ENCODE measurements around the gene EPHB3. TPM values are rescaled to one million over a fixed set of nuclear protein-coding genes. Genes with fewer than 3 reads are reported as not detected.

The EPHB3 gene
- polyA plus RNA-seq, 1 experiment = 1.9 TPM

DNA sequence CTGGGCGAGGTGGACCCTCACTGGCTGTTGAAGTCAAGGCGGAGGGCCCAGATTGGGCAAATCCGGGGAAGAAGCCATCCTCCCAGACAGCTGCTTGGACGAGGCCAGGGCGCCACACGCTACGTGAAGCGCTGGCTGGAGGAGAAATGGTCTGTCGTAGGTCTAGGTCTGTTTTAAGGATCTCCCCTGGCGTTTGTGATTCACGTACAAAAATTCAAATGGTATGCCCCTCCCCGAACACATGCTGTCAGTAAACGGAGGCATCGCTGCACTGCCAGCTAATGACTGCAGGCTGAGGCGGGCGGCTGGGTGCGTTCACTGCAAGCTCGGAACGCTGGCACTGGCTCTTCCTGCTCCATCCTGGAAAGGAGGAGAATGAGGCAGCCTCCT lies 69.9 kb downstream of the EPHB3 start:
- POLR2A ChIA-PET = no interaction called here
- no peak overlapping the region for H3K27ac ChIP-seq (ENCODE audit: low read depth, low read length)
- H3K27me3 ChIP-seq (ENCODE audit: control insufficient read depth, insufficient read depth, low read length) = peaks cover 8% of the 10 kb centered on the region
- TF ChIP-seq, protein P1, sequence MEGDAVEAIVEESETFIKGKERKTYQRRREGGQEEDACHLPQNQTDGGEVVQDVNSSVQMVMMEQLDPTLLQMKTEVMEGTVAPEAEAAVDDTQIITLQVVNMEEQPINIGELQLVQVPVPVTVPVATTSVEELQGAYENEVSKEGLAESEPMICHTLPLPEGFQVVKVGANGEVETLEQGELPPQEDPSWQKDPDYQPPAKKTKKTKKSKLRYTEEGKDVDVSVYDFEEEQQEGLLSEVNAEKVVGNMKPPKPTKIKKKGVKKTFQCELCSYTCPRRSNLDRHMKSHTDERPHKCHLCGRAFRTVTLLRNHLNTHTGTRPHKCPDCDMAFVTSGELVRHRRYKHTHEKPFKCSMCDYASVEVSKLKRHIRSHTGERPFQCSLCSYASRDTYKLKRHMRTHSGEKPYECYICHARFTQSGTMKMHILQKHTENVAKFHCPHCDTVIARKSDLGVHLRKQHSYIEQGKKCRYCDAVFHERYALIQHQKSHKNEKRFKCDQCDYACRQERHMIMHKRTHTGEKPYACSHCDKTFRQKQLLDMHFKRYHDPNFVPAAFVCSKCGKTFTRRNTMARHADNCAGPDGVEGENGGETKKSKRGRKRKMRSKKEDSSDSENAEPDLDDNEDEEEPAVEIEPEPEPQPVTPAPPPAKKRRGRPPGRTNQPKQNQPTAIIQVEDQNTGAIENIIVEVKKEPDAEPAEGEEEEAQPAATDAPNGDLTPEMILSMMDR (IDR thresholded peaks at IDR 0.05; ENCODE audit: low read depth, low read length) = no peak
- no peak for DNase-seq (ENCODE audit: low read depth, low spot score)
- CTCF ChIA-PET = interaction anchor here (0.8 kb wide), 1 partner anchor 71 kb away, joined by 4 read pairs; no protein-coding TSS in a partner anchor
- no peaks in the 10 kb centered on the region for H3K9me3 ChIP-seq (ENCODE audit: control insufficient read depth, insufficient read depth, low read length)
- no peak overlapping the region for H3K4me3 ChIP-seq (ENCODE audit: low read depth, low read length)

Other genes starting within 250 kb of the EPHB3 start
- 191 and 224 TPM in 2 replicates for gene EIF4G1, start 247.2 kb upstream of the EPHB3 start, polyA plus RNA-seq (2011; rRNA removed)
- gene FAM131A, start 224.2 kb upstream of the EPHB3 start, polyA plus RNA-seq (2011; rRNA removed) = 8.5 and 9.3 TPM in 2 replicates
- gene CLCN2, start 200.2 kb upstream of the EPHB3 start, polyA plus RNA-seq (2011; rRNA removed) = 1.7 and 2.1 TPM in 2 replicates
- 81.2 and 94.4 TPM in 2 replicates for gene POLR2H, start 200.1 kb upstream of the EPHB3 start, polyA plus RNA-seq (2011; rRNA removed)
- gene THPO, start 183.6 kb upstream of the EPHB3 start, polyA plus RNA-seq (2011; rRNA removed) = 0.06 TPM in 1 of 2 replicates, not detected in the other
- 0.11 and 0.12 TPM in 2 replicates for gene CHRD, start 181.7 kb upstream of the EPHB3 start, polyA plus RNA-seq (2011; rRNA removed)
- 19.8 and 23.4 TPM in 2 replicates for gene MAGEF1, start 150.3 kb downstream of the EPHB3 start, polyA plus RNA-seq (2011; rRNA removed)